ENCODE results near the gene LZTS2.
A peak's percentile ranks its signal among the peaks of the same experiment; 100 is the strongest.

- TF ChIP-seq CTCF (IDR thresholded peaks at IDR 0.05) (peak; percentile 84 to 90 (median 88)), POLR2A (IDR thresholded peaks at IDR 0.05) (no peak)
These were observed 13.1 kb downstream of the LZTS2 start for GRCh38 chr10:101012525-101013364.

Data from right lobe of liver (tissue), 4 donors.